Stimulated activated CD8-positive, alpha-beta memory T cell treated with anti-CD3 and anti-CD28 coated beads, Interleukin-4, amount 100 ng/mL, for 4 hours (primary cell): ENCODE results near the gene DIAPH3.

ENCODE experiments used
- DNase-seq, 2 donors: peaks; one replicate each; pipeline ENCODE4 v3.0.0-alpha.2; 2020; ENCODE audit warnings: low read depth in 2 of 2, low spot score in 1 of 2

Gene DIAPH3

GRCh38 chr13:60019119-60019993 is 144.4 kb downstream of the DIAPH3 start:
- DNase-seq = no peak

GRCh38 chr13:60018536-60018935 is 145.2 kb downstream of the DIAPH3 start:
- DNase-seq = no peak

GRCh38 chr13:60016229-60016628 is 147.5 kb downstream of the DIAPH3 start:
- DNase-seq = no peak

GRCh38 chr13:60013166-60013565 is 150.6 kb downstream of the DIAPH3 start:
- no peak for DNase-seq

- DNase-seq = no peak
Measured at GRCh38 chr13:60012488-60012887, 151.2 kb downstream of the DIAPH3 start.

- no peak for DNase-seq
Measured at GRCh38 chr13:60009300-60010253, 154.2 kb downstream of the DIAPH3 start.

GRCh38 chr13:60001889-60002288 is 161.8 kb downstream of the DIAPH3 start:
- no peak for DNase-seq

GRCh38 chr13:60000976-60001375 is 162.8 kb downstream of the DIAPH3 start:
- no peak for DNase-seq

- no peak for DNase-seq
Measured at GRCh38 chr13:60000081-60000480, 163.6 kb downstream of the DIAPH3 start.

GRCh38 chr13:59997976-59998375 is 165.8 kb downstream of the DIAPH3 start:
- no peak for DNase-seq

- DNase-seq = no peak
Measured at GRCh38 chr13:59996461-59996980, 167.2 kb downstream of the DIAPH3 start.

- no peak for DNase-seq
Measured at GRCh38 chr13:59991395-59991794, 172.3 kb downstream of the DIAPH3 start.

- no peak for DNase-seq
Measured at GRCh38 chr13:59982631-59983382, 180.9 kb downstream of the DIAPH3 start.

GRCh38 chr13:59979589-59979988 is 184.1 kb downstream of the DIAPH3 start:
- DNase-seq = no peak

- DNase-seq = no peak
Measured at GRCh38 chr13:59978862-59979261, 184.9 kb downstream of the DIAPH3 start.

GRCh38 chr13:59976856-59977255 is 186.9 kb downstream of the DIAPH3 start:
- no peak for DNase-seq

- DNase-seq = no peak
Measured at GRCh38 chr13:59975807-59976435, 187.8 kb downstream of the DIAPH3 start.

- DNase-seq = no peak
Measured at GRCh38 chr13:59970847-59971246, 192.9 kb downstream of the DIAPH3 start.

GRCh38 chr13:59963827-59964226 is 199.9 kb downstream of the DIAPH3 start:
- no peak for DNase-seq

- no peak for DNase-seq
Measured at GRCh38 chr13:59963383-59963782, 200.3 kb downstream of the DIAPH3 start.
